HEK293 (cell line): ENCODE results near the gene USP17L20.
"Not testable (repeated sequence)": the region's sequence is repeated elsewhere in the genome, so short reads cannot be mapped to it uniquely, and the experiment has no call there.

Source experiments
- HOXD13 ChIP-seq: sonication (generic); formaldehyde crosslinking; IDR thresholded peaks from 2 replicates; pipeline ENCODE4 v1.8.0; 2022; ENCODE audit warnings: missing genetic modification reagents, borderline replicate concordance
- SP3 ChIP-seq: fragments of 450-650 bp; formaldehyde crosslinking; IDR thresholded peaks from 2 replicates; pipeline ENCODE4 v1.5.1; 2016; ENCODE audit warnings: missing biosample characterization, missing genetic modification characterization
- ZBTB10 ChIP-seq: fragments of 450-650 bp; formaldehyde crosslinking; IDR thresholded peaks from 2 replicates; pipeline ENCODE4 v1.5.1; 2016; ENCODE audit warnings: missing biosample characterization, missing genetic modification characterization
- ZNF10 ChIP-seq: fragments of 450-650 bp; formaldehyde crosslinking; IDR thresholded peaks from 2 replicates; pipeline ENCODE4 v1.5.1; 2017; ENCODE audit warnings: missing biosample characterization, missing genetic modification characterization
- ZNF692 ChIP-seq: fragments of 450-650 bp; formaldehyde crosslinking; IDR thresholded peaks from 2 replicates; pipeline ENCODE4 v1.5.1; 2016; ENCODE audit warnings: missing biosample characterization, missing genetic modification characterization
- TF ChIP-seq, protein P1 (sequence below): fragments of 450-650 bp; formaldehyde crosslinking; IDR thresholded peaks from 2 replicates; pipeline ENCODE4 v1.5.1; 2016; ENCODE audit warnings: missing biosample characterization, missing genetic modification characterization
- TF ChIP-seq, protein P2 (sequence below): fragments of 450-650 bp; formaldehyde crosslinking; IDR thresholded peaks from 2 replicates; pipeline ENCODE4 v1.5.1; 2016; ENCODE audit warnings: missing biosample characterization, missing genetic modification characterization, low read depth

- not testable (repeated sequence) for TF ChIP-seq ZBTB10 (tag by site-specific recombination); HOXD13 (CRISPR knock-in tag); ZNF692 (tag by site-specific recombination); SP3; ZNF10 (tag by site-specific recombination)
- TF ChIP-seq, protein P1, sequence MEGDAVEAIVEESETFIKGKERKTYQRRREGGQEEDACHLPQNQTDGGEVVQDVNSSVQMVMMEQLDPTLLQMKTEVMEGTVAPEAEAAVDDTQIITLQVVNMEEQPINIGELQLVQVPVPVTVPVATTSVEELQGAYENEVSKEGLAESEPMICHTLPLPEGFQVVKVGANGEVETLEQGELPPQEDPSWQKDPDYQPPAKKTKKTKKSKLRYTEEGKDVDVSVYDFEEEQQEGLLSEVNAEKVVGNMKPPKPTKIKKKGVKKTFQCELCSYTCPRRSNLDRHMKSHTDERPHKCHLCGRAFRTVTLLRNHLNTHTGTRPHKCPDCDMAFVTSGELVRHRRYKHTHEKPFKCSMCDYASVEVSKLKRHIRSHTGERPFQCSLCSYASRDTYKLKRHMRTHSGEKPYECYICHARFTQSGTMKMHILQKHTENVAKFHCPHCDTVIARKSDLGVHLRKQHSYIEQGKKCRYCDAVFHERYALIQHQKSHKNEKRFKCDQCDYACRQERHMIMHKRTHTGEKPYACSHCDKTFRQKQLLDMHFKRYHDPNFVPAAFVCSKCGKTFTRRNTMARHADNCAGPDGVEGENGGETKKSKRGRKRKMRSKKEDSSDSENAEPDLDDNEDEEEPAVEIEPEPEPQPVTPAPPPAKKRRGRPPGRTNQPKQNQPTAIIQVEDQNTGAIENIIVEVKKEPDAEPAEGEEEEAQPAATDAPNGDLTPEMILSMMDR (tag by site-specific recombination): not testable (repeated sequence)
- TF ChIP-seq, protein P2, sequence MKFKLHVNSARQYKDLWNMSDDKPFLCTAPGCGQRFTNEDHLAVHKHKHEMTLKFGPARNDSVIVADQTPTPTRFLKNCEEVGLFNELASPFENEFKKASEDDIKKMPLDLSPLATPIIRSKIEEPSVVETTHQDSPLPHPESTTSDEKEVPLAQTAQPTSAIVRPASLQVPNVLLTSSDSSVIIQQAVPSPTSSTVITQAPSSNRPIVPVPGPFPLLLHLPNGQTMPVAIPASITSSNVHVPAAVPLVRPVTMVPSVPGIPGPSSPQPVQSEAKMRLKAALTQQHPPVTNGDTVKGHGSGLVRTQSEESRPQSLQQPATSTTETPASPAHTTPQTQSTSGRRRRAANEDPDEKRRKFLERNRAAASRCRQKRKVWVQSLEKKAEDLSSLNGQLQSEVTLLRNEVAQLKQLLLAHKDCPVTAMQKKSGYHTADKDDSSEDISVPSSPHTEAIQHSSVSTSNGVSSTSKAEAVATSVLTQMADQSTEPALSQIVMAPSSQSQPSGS (tag by site-specific recombination): not testable (repeated sequence)
Measured at GRCh38 chr4:9230249-9230648, 27.7 kb upstream of the USP17L20 start.
